Lower lobe of right lung (tissue), 2 donors: ENCODE data around the gene ATG101. TPM values are rescaled to one million over a fixed set of nuclear protein-coding genes. Genes with fewer than 3 reads are reported as not detected.

Experiments
- ATAC-seq, 2 donors: fragments of 200-7000 bp; cut with Tn5 transposase; one replicate each; pipeline ENCODE4 v1.9.1; 2020 to 2022; ENCODE audit warnings: mild to moderate bottlenecking in 2 of 2, moderate library complexity in 2 of 2
- DNase-seq: peaks from one replicate; pipeline ENCODE4 v3.0.0-alpha.2; 2020
- H3K27ac ChIP-seq: fragments of 200-600 bp; one replicate; pipeline ENCODE4 v1.8.0; 2022
- H3K27me3 ChIP-seq: fragments of 200-600 bp; one replicate; pipeline ENCODE4 v1.8.0; 2022; ENCODE audit warnings: low read depth
- H3K36me3 ChIP-seq: fragments of 200-600 bp; one replicate; pipeline ENCODE4 v1.8.0; 2022; ENCODE audit warnings: mild to moderate bottlenecking
- H3K4me1 ChIP-seq: fragments of 200-600 bp; one replicate; pipeline ENCODE4 v1.8.0; 2022
- H3K4me3 ChIP-seq: fragments of 200-600 bp; one replicate; pipeline ENCODE4 v1.8.0; 2022; ENCODE audit warnings: mild to moderate bottlenecking
- H3K9me3 ChIP-seq: fragments of 200-600 bp; one replicate; pipeline ENCODE4 v1.8.0; 2022
- CTCF ChIP-seq: fragments of 200-600 bp; IDR thresholded peaks from one replicate; pipeline ENCODE4 v1.8.0; 2022; ENCODE audit warnings: antibody characterized with exemption, mild to moderate bottlenecking
- intact Hi-C: fragments of 100-400 bp; cut with DNase I; formaldehyde crosslinking; loops from one replicate; pipeline ENCODE4 v1.11.0; 2022
- total RNA-seq: library from RNA; stranded (reverse); fragmentation: NEBNext Ultra II Directional; extraction: Animal tissue kit (Norgen Biotek cat#: 25700); gene quantifications from one replicate; pipeline ENCODE4 v1.2.1, GENCODE V29; 2021
- donor health status: DM: no; HTN: yes; CAD: no; lungs with severe emphysema.

The ATG101 gene
- total RNA-seq, 1 donor from 2014 or later, result 31.8 TPM

GRCh38 chr12:52049286-52049685 is 20.5 kb upstream of the ATG101 start:
- Histone ChIP-seq H3K4me1 (peaks cover 67% of the 10 kb centered on the region), H3K4me3 (no peak overlapping the region), H3K27me3 (no peaks in the 10 kb centered on the region), H3K27ac (no peak overlapping the region), H3K36me3 (peaks cover 3% of the 10 kb centered on the region), H3K9me3 (no peaks in the 10 kb centered on the region)
- TF ChIP-seq CTCF, result no peak
- intact Hi-C loops, result no loop called here
- ATAC-seq, result no peak
- DNase-seq, result no peak

DNA sequence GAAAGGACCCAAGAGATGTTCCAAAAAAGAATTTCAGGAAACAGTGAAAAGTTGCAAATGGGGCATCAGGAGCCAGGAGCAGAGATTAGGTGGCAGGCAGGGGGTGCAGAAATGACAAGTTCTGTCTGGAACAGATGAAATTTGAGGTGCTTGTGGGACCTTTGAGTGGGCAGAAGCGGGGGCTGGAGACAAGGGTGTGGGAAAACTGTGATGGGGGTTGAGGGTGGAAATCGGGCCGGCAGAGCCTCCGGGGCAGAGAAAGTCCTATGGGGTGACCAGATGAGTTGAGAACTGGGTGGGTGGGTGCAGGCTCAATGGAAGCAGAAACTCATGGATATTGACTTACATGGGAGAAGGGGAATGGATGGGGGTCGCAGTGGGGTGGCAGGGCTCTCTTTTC is 20.1 kb upstream of the ATG101 start:
- intact Hi-C loops, result no loop called here
- Histone ChIP-seq H3K27ac (peak overlapping the region; percentile 98), H3K36me3 (peaks cover 7% of the 10 kb centered on the region), H3K9me3 (no peaks in the 10 kb centered on the region), H3K4me3 (no peak overlapping the region), H3K4me1 (peaks cover 63% of the 10 kb centered on the region), H3K27me3 (no peaks in the 10 kb centered on the region)
- TF ChIP-seq CTCF, result no peak
- DNase-seq (no peak), ATAC-seq (no peak)

DNA sequence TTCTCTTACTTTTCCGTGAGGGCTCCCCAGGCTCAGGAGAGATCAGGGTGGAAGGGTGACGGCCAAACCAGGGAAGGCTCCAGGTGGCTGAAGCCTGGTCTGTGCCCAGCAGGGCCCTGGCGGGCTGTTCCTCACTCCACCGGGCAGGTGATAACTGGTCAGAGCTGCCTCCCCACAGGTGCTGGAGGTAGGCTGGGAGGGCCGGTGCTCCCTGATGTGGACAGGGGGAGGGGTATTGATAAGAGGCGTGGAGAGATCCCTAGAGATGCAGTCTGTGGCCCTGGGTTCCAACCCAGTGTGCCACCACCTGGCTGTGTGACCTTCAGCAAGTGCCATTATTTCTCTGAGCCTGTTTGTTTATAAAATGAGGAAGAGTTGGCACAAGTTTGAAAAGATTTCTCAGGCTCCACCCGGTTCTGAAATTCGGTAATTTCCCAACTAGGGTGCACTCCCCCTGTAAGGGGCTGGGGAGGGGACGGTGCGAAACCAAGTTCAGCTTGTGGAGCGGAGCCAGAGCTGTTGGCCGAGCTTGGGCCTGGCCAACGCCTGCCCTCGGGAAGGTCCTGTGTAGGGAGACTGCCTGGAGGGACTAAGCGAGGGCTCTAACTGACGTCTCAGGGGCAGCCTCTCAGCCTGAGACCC is 19.5 kb upstream of the ATG101 start:
- peak overlapping the region; percentile 98 for H3K27ac ChIP-seq
- no peaks in the 10 kb centered on the region for H3K27me3 ChIP-seq
- no peaks in the 10 kb centered on the region for H3K9me3 ChIP-seq
- peak overlapping the region; percentile 58 for H3K4me3 ChIP-seq
- intact Hi-C loops, result no loop called here
- TF ChIP-seq CTCF, result no peak
- DNase-seq, result no peak
- ATAC-seq, result peak; percentile 7 to 20
- H3K4me1 ChIP-seq, result peaks cover 57% of the 10 kb centered on the region
- peaks cover 12% of the 10 kb centered on the region for H3K36me3 ChIP-seq

GRCh38 chr12:52050758-52051541 is 18.8 kb upstream of the ATG101 start, which contains the start of gene NR4A1:
Gene NR4A1 (plus strand): TSS chr12:52051442. CDS start chr12:52054329, 2,887 bp downstream.
- peak; percentile 33 for TF ChIP-seq CTCF
- no peaks in the 10 kb centered on the region for H3K9me3 ChIP-seq
- no peaks in the 10 kb centered on the region for H3K27me3 ChIP-seq
- H3K27ac ChIP-seq, result peak within 1 kb of the TSS; percentile 98
- H3K4me3 ChIP-seq, result peak within 1 kb of the TSS; percentile 58
- DNase-seq, result peak; percentile 98
- intact Hi-C loops, result no loop called here
- peaks cover 19% of the 10 kb centered on the region for H3K36me3 ChIP-seq
- H3K4me1 ChIP-seq, result peaks cover 50% of the 10 kb centered on the region
- peak; percentile 88 to 94 for ATAC-seq

- H3K4me3 ChIP-seq, result peak overlapping the region; percentile 58
- H3K4me1 ChIP-seq, result peaks cover 34% of the 10 kb centered on the region
- no peaks in the 10 kb centered on the region for H3K9me3 ChIP-seq
- DNase-seq (no peak), ATAC-seq (no peak)
- intact Hi-C loops, result no loop called here
- peak overlapping the region; percentile 98 for H3K27ac ChIP-seq
- H3K27me3 ChIP-seq, result no peaks in the 10 kb centered on the region
- TF ChIP-seq CTCF, result no peak
- peaks cover 35% of the 10 kb centered on the region for H3K36me3 ChIP-seq
These were observed 17.2 kb upstream of the ATG101 start for GRCh38 chr12:52052468-52053186.
